ENCODE results near the gene GDF7.

GDF7 gene

GRCh38 chr2:20728114-20728758 lies 61.3 kb downstream of the GDF7 start:
- no peak overlapping the region for H3K4me3 ChIP-seq (replicated peaks; ENCODE audit: low read depth, low read length)
- no peak for TF ChIP-seq CTCF (IDR thresholded peaks at IDR 0.05; ENCODE audit: low read depth, low read length, missing control alignments)
- DNase-seq (ENCODE audit: extremely low read depth, low read depth): no peak

Data from HFF-Myc (cell line).